ENCODE data around the gene PPIP5K2. TPM values are rescaled to one million over a fixed set of nuclear protein-coding genes. Genes with fewer than 3 reads are reported as not detected.

The PPIP5K2 gene
- total and polyA plus RNA-seq, 2 of the 8 experiments (the other 6 are each of a cell fraction or from before 2014, with no cell fraction given): 14.8 to 46.6 TPM

DNA sequence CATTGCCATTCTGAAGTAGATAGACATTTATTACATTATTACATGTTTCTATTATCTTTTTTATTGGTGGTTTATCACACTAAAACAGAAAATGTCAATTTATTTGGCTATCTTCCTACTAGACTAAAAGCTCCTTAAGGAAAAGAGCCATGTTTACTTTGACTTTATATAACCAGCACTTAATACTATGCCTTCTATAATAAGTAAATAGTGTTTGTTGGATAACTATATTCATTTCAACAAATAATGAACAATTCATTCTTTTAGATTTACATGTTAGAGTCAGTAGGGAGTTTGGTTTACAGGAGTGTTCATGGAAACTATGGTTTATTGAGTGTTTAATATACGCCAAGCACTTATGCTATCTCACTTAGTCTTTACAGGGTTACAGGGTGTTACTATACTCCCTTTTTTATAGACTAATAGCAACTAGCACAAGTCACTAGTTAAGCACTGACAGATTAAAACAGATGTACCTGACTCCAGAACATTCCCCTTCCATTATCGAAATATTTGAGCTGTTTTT is 7.3 kb downstream of the PPIP5K2 start:
- Histone ChIP-seq H2AFZ (ENCODE audit: low read length) (no peak overlapping the region), H3K23ac (ENCODE audit: insufficient read length) (no peak overlapping the region), H2BK12ac (ENCODE audit: low read depth, low read length) (no peak overlapping the region), H2BK5ac (ENCODE audit: low read depth, low read length) (no peak overlapping the region), H3K23me2 (ENCODE audit: low read depth, low read length) (no peaks in the 10 kb centered on the region), H3K4me3 (ENCODE audit: extremely low read depth in 1 of 4, insufficient read depth in 2 of 4, low read depth in 3 of 4, low read length in 4 of 4) (no peak overlapping the region), H3K79me1 (ENCODE audit: low read depth, low read length) (no peaks in the 10 kb centered on the region), H3K4me1 (replicated peaks in 1 of 4; ENCODE audit: control insufficient read depth in 3 of 4, insufficient read depth in 4 of 4, low read length in 3 of 4) (no peaks in the 10 kb centered on the region), H3K56ac (replicated peaks; ENCODE audit: insufficient read length, low read depth, low read length) (no peak overlapping the region), H3K4ac (replicated peaks; ENCODE audit: insufficient read length, low read depth, low read length) (no peak overlapping the region), H4K20me1 (replicated peaks in 1 of 2; ENCODE audit: control insufficient read depth in 1 of 2, insufficient read depth in 2 of 2, low read length in 2 of 2) (no peaks in the 10 kb centered on the region), H4K8ac (ENCODE audit: extremely low read depth, insufficient read depth, low read length) (no peak overlapping the region), H4K91ac (replicated peaks; ENCODE audit: insufficient read length, low read length) (no peak overlapping the region), H3K79me2 (ENCODE audit: control insufficient read depth in 1 of 2, insufficient read depth in 2 of 2, low read length in 2 of 2) (peaks cover 0 to 7% of the 10 kb centered on the region in 2 experiments; a peak in 1 of 4 replicates), H3K9me3 (ENCODE audit: insufficient read depth in 2 of 2, low read depth in 1 of 2, low read length in 1 of 2) (no peaks in the 10 kb centered on the region), H2BK15ac (ENCODE audit: low read length) (no peak overlapping the region), H4K5ac (ENCODE audit: insufficient read length, low read depth, low read length) (no peak overlapping the region), H3K9ac (replicated peaks in 1 of 4; ENCODE audit: extremely low read depth in 1 of 4, low read depth in 3 of 4, low read length in 3 of 4) (no peak overlapping the region), H3K27ac (ENCODE audit: low read depth, low read length) (no peak overlapping the region), H3K36me3 (ENCODE audit: control insufficient read depth in 2 of 4, insufficient read depth in 4 of 4, low read length in 3 of 4) (peaks cover 0 to 3% (median 0%) of the 10 kb centered on the region in 4 experiments; a peak in 1 of 8 replicates), H2BK120ac (replicated peaks; ENCODE audit: low read depth, low read length) (no peak overlapping the region), H2AK5ac (ENCODE audit: low read depth, low read length) (no peak overlapping the region), H2BK20ac (ENCODE audit: low read length) (no peak overlapping the region), H3K4me2 (ENCODE audit: insufficient read depth in 1 of 2, low read depth in 2 of 2, low read length in 2 of 2) (no peak overlapping the region), H3K27me3 (replicated peaks in 1 of 4; ENCODE audit: control insufficient read depth in 3 of 4, extremely low read depth in 1 of 4, insufficient read depth in 3 of 4, low read length in 3 of 4) (no peaks in the 10 kb centered on the region), H3K14ac (ENCODE audit: insufficient read length) (no peak overlapping the region), H3K18ac (ENCODE audit: extremely low read depth, low read length) (no peak overlapping the region)
- FAIRE-seq (no peak), DNase-seq (ENCODE audit: low read depth in 1 of 2, low spot score in 2 of 2) (no peak)
- WGBS, 2 experiments (ENCODE audit: extremely low coverage in 1 of 2, insufficient coverage in 1 of 2, insufficient read length in 1 of 2, insufficient replicate concordance in 2 of 2, low coverage in 1 of 2, low lambda C conversion rate in 2 of 2, missing lambda C conversion rate in 1 of 2): 88% methylated on average over 2 of the region's 2 CpGs; no CpG with 5 or more reads in 1 of the 2 experiments
- POLR2A ChIA-PET (ENCODE audit: partially characterized antibody): no interaction called here
- CTCF ChIA-PET (ENCODE audit: partially characterized antibody): interaction anchor here (0.6 to 1.6 kb wide), 2 partner anchors 12 to 543 kb away, joined by 3 to 5 read pairs; no protein-coding TSS in a partner anchor
- no peak for TF ChIP-seq POLR2A (IDR thresholded peaks at IDR 0.05; ENCODE audit: control extremely low read depth in 1 of 2, low read depth in 2 of 2, low read length in 2 of 2)
- TF ChIP-seq, protein P1, sequence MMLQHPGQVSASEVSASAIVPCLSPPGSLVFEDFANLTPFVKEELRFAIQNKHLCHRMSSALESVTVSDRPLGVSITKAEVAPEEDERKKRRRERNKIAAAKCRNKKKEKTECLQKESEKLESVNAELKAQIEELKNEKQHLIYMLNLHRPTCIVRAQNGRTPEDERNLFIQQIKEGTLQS (IDR thresholded peaks at IDR 0.05; ENCODE audit: insufficient read depth, low read depth, low read length): no peak
- no peak for TF ChIP-seq NRF1 (IDR thresholded peaks at IDR 0.05; ENCODE audit: low read depth, low read length)
- TF ChIP-seq TBP (IDR thresholded peaks at IDR 0.05; ENCODE audit: low read depth, low read length): no peak
- no peak for TF ChIP-seq RFX5 (IDR thresholded peaks at IDR 0.05; ENCODE audit: borderline replicate concordance, low read depth, low read length)
- TF ChIP-seq FOSL1 (IDR thresholded peaks at IDR 0.05; ENCODE audit: insufficient read depth, low read depth, low read length): no peak
- no peak for TF ChIP-seq USF2 (IDR thresholded peaks at IDR 0.05; ENCODE audit: low read length)
- TF ChIP-seq SRF (IDR thresholded peaks at IDR 0.05; ENCODE audit: low read depth, low read length): no peak
- TF ChIP-seq ASH2L (IDR thresholded peaks at IDR 0.05; ENCODE audit: low read length): no peak
- no peak for TF ChIP-seq JUND (IDR thresholded peaks at IDR 0.05; ENCODE audit: low read length)
- TF ChIP-seq SIX5 (IDR thresholded peaks at IDR 0.05; ENCODE audit: low read depth, low read length): no peak
- no peak for TF ChIP-seq KDM1A (IDR thresholded peaks at IDR 0.05; ENCODE audit: borderline replicate concordance, low read length)
- no peak for TF ChIP-seq MAX (IDR thresholded peaks at IDR 0.05)

Data from H1 (cell line).